ENCODE data around the gene MTMR3. TPM values are rescaled to one million over a fixed set of nuclear protein-coding genes. Genes with fewer than 3 reads are reported as not detected.

The MTMR3 gene
- total RNA-seq, 1 donor from 2014 or later, result 41.0 TPM

DNA sequence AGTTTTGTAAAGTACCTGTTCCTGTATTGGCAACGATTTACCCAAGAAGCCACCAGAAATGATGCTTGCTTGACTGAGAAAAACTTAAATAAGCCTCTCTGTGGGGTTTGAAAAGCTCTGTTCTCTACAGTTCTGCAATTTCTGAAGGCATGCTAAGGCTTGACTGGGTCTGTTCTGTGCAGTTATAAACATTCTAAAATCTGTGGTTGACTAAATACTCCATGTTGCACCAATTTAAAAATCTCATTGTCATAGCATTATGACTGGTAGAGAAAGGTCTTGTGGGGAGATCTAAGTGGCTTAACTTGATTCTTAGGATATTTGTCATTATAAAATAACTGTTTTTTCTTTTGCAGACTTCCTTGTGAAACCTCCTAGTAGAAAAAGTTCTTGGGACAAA, 73.7 kb downstream of the MTMR3 start:
- Histone ChIP-seq H3K4me2 (ENCODE audit: low read length) (no peak overlapping the region), H3K4me1 (ENCODE audit: insufficient read depth, low read length) (no peaks in the 10 kb centered on the region), H3K27ac (ENCODE audit: low read depth, low read length) (no peak overlapping the region), H3K9me3 (ENCODE audit: insufficient read depth, low read depth, low read length) (no peaks in the 10 kb centered on the region), H4K20me1 (ENCODE audit: insufficient read depth, low read length) (peaks cover 55% of the 10 kb centered on the region), H3K4me3 (ENCODE audit: insufficient read depth, low read depth, low read length) (no peak overlapping the region), H3K27me3 (ENCODE audit: insufficient read depth, low read length) (no peaks in the 10 kb centered on the region), H2AFZ (ENCODE audit: low read depth, low read length) (no peak overlapping the region), H3K36me3 (ENCODE audit: insufficient read depth, low read length) (no peaks in the 10 kb centered on the region), H3K9ac (ENCODE audit: low read length) (no peak overlapping the region), H3K79me2 (ENCODE audit: insufficient read depth, low read length) (peaks cover 51% of the 10 kb centered on the region)
- no peak for DNase-seq (ENCODE audit: low read depth)
- peaks cover 7% of the 10 kb centered on the region for H3K36me3 Mint-ChIP-seq (ENCODE audit: low read depth, unreplicated experiment)
- no peak for TF ChIP-seq EZH2 (IDR thresholded peaks at IDR 0.05; ENCODE audit: insufficient read depth, low read length)
- TF ChIP-seq, protein P1, sequence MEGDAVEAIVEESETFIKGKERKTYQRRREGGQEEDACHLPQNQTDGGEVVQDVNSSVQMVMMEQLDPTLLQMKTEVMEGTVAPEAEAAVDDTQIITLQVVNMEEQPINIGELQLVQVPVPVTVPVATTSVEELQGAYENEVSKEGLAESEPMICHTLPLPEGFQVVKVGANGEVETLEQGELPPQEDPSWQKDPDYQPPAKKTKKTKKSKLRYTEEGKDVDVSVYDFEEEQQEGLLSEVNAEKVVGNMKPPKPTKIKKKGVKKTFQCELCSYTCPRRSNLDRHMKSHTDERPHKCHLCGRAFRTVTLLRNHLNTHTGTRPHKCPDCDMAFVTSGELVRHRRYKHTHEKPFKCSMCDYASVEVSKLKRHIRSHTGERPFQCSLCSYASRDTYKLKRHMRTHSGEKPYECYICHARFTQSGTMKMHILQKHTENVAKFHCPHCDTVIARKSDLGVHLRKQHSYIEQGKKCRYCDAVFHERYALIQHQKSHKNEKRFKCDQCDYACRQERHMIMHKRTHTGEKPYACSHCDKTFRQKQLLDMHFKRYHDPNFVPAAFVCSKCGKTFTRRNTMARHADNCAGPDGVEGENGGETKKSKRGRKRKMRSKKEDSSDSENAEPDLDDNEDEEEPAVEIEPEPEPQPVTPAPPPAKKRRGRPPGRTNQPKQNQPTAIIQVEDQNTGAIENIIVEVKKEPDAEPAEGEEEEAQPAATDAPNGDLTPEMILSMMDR (IDR thresholded peaks at IDR 0.05; ENCODE audit: insufficient read depth, low read depth, low read length), result no peak
- no peak for FAIRE-seq
- H3K9me3 Mint-ChIP-seq (ENCODE audit: unreplicated experiment), result no peaks in the 10 kb centered on the region
- H3K4me1 Mint-ChIP-seq (ENCODE audit: low read depth, unreplicated experiment), result peaks cover 13% of the 10 kb centered on the region
- no peak overlapping the region for H3K27ac Mint-ChIP-seq (ENCODE audit: unreplicated experiment)
- H3K27me3 Mint-ChIP-seq (ENCODE audit: low read depth, unreplicated experiment), result no peaks in the 10 kb centered on the region
- H3K4me3 Mint-ChIP-seq (ENCODE audit: unreplicated experiment), result no peak overlapping the region

DNA sequence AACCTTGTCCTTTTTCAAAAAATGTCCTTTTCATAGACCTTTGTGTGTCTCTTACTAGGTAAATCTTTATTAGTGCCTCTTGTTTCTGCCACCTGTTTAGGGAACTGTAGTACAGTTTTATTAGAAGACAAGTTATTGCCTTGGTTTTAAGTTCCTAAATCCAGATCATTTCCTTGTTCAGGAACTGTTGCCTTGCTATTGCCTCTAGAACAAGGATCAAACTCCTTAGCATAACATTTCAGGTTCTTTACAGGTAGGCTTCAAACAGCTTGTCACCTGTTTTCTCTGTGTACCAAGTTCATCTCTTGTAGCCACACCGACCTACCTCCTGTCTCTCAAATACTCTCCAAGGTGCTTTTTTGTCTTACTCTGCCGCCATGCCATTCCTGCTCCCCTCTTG, 75.2 kb downstream of the MTMR3 start:
- no peaks in the 10 kb centered on the region for H3K27me3 ChIP-seq (ENCODE audit: insufficient read depth, low read length)
- H3K36me3 Mint-ChIP-seq (ENCODE audit: low read depth, unreplicated experiment), result peaks cover 9% of the 10 kb centered on the region
- H3K9ac ChIP-seq (ENCODE audit: low read length), result no peak overlapping the region
- no peak overlapping the region for H3K27ac Mint-ChIP-seq (ENCODE audit: unreplicated experiment)
- no peak for DNase-seq (ENCODE audit: low read depth)
- FAIRE-seq, result no peak
- H3K4me3 Mint-ChIP-seq (ENCODE audit: unreplicated experiment), result no peak overlapping the region
- H3K4me1 ChIP-seq (ENCODE audit: insufficient read depth, low read length), result no peaks in the 10 kb centered on the region
- no peak overlapping the region for H3K27ac ChIP-seq (ENCODE audit: low read depth, low read length)
- no peak for TF ChIP-seq EZH2 (IDR thresholded peaks at IDR 0.05; ENCODE audit: insufficient read depth, low read length)
- TF ChIP-seq, protein P1 (IDR thresholded peaks at IDR 0.05; ENCODE audit: insufficient read depth, low read depth, low read length), result no peak
- H3K9me3 ChIP-seq (ENCODE audit: insufficient read depth, low read depth, low read length), result no peaks in the 10 kb centered on the region
- no peak overlapping the region for H3K4me2 ChIP-seq (ENCODE audit: low read length)
- no peak overlapping the region for H3K4me3 ChIP-seq (ENCODE audit: insufficient read depth, low read depth, low read length)
- peaks cover 8% of the 10 kb centered on the region for H3K4me1 Mint-ChIP-seq (ENCODE audit: low read depth, unreplicated experiment)
- no peaks in the 10 kb centered on the region for H3K36me3 ChIP-seq (ENCODE audit: insufficient read depth, low read length)
- H4K20me1 ChIP-seq (ENCODE audit: insufficient read depth, low read length), result peaks cover 41% of the 10 kb centered on the region
- no peaks in the 10 kb centered on the region for H3K27me3 Mint-ChIP-seq (ENCODE audit: low read depth, unreplicated experiment)
- peaks cover 39% of the 10 kb centered on the region for H3K79me2 ChIP-seq (ENCODE audit: insufficient read depth, low read length)
- no peak overlapping the region for H2AFZ ChIP-seq (ENCODE audit: low read depth, low read length)
- no peaks in the 10 kb centered on the region for H3K9me3 Mint-ChIP-seq (ENCODE audit: unreplicated experiment)

DNA sequence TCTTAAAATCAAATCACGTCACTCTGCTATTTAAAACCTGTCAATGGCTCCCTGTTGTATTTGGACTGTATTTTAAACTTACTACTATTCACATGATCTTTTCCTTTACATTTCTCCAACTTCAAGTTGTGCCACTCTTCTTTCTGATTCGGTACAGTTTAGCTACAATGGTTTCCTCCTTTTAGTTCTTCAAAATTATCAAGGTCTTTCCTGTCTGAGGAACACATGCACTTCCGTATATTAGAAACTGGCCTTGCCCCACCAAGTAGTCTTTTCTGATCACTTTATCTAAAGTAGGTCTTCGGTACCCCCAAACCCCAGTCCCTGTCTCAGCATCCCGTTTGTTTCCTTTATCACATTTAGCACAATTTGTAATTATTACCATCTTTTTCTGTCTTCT, 81.8 kb downstream of the MTMR3 start:
- Histone ChIP-seq H4K20me1 (ENCODE audit: insufficient read depth, low read length) (peaks cover 43% of the 10 kb centered on the region), H3K4me3 (ENCODE audit: insufficient read depth, low read depth, low read length) (no peak overlapping the region), H3K9me3 (ENCODE audit: insufficient read depth, low read depth, low read length) (no peaks in the 10 kb centered on the region), H3K27ac (ENCODE audit: low read depth, low read length) (no peak overlapping the region), H3K79me2 (ENCODE audit: insufficient read depth, low read length) (peaks cover 17% of the 10 kb centered on the region), H2AFZ (ENCODE audit: low read depth, low read length) (no peak overlapping the region), H3K4me2 (ENCODE audit: low read length) (no peak overlapping the region), H3K27me3 (ENCODE audit: insufficient read depth, low read length) (no peaks in the 10 kb centered on the region), H3K4me1 (ENCODE audit: insufficient read depth, low read length) (no peaks in the 10 kb centered on the region), H3K9ac (ENCODE audit: low read length) (no peak overlapping the region), H3K36me3 (ENCODE audit: insufficient read depth, low read length) (no peaks in the 10 kb centered on the region)
- no peaks in the 10 kb centered on the region for H3K4me1 Mint-ChIP-seq (ENCODE audit: low read depth, unreplicated experiment)
- H3K36me3 Mint-ChIP-seq (ENCODE audit: low read depth, unreplicated experiment), result peaks cover 4% of the 10 kb centered on the region
- no peaks in the 10 kb centered on the region for H3K9me3 Mint-ChIP-seq (ENCODE audit: unreplicated experiment)
- TF ChIP-seq, protein P1 (IDR thresholded peaks at IDR 0.05; ENCODE audit: insufficient read depth, low read depth, low read length), result no peak
- TF ChIP-seq EZH2 (IDR thresholded peaks at IDR 0.05; ENCODE audit: insufficient read depth, low read length), result no peak
- DNase-seq (ENCODE audit: low read depth) (no peak), FAIRE-seq (no peak)
- no peak overlapping the region for H3K27ac Mint-ChIP-seq (ENCODE audit: unreplicated experiment)
- H3K27me3 Mint-ChIP-seq (ENCODE audit: low read depth, unreplicated experiment), result no peaks in the 10 kb centered on the region
- H3K4me3 Mint-ChIP-seq (ENCODE audit: unreplicated experiment), result no peak overlapping the region
